HPDE6-E6E7 (cell line): ENCODE measurements around the gene MAP2K7.
"Not testable (repeated sequence)": the region's sequence is repeated elsewhere in the genome, so short reads cannot be mapped to it uniquely, and the experiment has no call there.

Experiments
- DNase-seq: peaks from one replicate; pipeline ENCODE4 v3.0.0; 2011; ENCODE audit warnings: missing footprints; ENCODE audit errors: extremely low spot score

Gene MAP2K7

DNA sequence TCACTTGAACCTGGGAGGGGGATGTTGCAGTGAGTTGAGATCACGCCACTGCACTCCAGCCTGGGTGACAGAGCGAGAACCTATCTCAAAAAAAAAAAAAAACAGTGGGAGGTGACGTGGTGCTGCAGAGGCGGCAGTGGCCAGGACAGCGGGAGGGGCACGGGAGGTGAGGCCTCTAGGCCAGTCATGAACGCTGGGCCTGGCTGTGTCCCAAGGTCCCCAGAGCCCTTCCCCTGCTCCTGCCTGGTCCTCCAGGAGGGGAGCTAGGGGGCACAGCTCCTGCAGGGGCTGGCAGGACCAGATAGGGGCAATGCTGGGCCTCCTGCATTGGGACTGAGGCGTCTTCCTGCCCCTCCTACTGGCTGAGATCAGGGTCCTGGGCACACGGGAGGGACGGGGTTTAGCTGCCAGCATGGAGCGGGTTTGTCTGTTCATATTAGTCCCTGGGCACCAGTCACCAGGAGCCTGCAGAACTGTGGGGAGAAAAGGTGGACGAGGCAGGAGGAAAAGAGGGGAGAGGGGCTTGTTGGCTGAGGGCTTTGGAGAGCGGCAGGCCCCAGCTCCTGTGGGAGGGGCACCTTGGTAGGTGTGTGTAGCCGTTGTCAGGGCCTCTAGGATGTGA lies 4.5 kb downstream of the MAP2K7 start:
- DNase-seq: no peak

DNA sequence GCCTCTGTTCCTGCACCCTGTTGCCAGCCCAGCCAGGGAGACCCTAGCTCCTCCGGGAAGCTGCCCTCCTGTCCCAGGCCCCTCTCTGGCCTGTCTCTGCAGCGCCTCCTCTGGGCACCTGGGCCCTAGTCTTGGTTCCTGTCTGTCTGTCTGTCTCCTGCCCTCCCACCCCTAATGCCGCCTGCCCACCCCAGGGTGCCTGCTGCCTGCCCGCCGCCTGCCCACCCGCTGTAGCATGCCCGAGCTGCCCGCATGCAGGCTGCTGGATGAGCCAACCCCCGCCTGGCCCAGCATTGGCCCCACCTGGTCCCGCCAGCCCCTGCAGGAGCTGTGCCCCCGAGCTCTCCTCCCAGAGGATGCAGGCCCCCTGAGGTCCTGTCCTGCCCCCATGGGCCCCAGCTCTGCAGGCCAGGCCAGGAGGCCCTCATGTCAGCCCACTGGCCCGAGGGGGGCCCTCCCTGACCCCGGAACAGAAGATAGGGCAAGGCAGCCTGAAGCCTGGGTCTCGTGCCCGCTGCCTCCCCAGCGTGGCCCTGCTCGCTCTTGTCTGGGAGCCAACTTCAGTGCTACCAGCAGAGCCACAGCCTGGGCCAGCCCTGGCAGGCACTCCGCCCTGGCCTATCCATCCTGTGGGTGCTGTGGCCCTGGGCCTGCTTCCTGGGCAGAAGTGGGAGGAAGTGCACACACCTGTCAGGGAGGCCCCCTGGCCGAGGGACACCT lies 5.2 kb downstream of the MAP2K7 start:
- no peak for DNase-seq

DNA sequence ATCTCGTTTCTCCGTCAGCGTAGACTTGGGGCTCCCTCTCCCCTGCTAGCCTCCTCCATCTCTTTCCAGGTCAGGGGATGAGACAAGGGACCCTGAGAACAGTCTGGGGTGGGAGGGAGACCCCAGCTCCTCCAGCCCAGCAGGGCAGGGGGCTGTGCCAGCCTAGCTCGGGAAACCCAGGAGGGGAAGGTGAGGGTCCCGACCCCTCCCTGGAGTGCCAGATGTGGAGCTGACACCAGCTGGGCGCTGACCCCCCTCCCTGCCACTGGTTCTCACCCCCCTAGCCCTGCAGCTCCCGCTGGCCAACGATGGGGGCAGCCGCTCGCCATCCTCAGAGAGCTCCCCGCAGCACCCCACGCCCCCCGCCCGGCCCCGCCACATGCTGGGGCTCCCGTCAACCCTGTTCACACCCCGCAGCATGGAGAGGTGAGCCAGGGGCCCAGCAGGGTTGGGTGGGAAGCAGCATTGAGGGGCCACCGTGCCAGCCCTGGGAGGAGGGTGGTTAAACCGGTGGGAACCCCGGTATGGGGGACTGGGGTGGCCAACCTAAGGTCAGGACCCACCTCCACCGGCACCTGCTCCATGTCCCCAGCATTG lies 5.9 kb downstream of the MAP2K7 start:
- no peak for DNase-seq

DNA sequence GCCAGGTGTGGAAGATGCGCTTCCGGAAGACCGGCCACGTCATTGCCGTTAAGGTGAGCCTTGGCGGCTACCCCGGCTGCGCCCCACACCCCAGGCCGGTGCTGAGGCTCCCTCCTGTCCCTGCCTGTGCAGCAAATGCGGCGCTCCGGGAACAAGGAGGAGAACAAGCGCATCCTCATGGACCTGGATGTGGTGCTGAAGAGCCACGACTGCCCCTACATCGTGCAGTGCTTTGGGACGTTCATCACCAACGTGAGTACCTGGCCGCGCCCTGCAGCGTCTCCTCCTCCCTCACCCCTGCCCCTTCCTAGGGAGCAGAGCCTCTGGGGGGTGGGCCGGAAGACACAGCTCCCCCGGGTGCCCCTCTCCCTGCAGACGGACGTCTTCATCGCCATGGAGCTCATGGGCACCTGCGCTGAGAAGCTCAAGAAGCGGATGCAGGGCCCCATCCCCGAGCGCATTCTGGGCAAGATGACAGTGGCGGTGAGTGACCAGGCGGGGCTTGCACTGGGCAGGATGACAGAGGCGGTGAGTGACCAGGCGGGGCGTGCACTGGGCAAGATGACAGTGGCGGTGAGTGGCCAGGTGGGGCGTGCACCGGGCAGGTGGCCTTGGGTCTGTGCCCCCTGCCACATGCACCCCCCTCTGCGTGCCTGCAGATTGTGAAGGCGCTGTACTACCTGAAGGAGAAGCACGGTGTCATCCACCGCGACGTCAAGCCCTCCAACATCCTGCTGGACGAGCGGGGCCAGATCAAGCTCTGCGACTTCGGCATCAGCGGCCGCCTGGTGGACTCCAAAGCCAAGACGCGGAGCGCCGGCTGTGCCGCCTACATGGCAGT lies 6.9 kb downstream of the MAP2K7 start:
- no peak for DNase-seq

DNA sequence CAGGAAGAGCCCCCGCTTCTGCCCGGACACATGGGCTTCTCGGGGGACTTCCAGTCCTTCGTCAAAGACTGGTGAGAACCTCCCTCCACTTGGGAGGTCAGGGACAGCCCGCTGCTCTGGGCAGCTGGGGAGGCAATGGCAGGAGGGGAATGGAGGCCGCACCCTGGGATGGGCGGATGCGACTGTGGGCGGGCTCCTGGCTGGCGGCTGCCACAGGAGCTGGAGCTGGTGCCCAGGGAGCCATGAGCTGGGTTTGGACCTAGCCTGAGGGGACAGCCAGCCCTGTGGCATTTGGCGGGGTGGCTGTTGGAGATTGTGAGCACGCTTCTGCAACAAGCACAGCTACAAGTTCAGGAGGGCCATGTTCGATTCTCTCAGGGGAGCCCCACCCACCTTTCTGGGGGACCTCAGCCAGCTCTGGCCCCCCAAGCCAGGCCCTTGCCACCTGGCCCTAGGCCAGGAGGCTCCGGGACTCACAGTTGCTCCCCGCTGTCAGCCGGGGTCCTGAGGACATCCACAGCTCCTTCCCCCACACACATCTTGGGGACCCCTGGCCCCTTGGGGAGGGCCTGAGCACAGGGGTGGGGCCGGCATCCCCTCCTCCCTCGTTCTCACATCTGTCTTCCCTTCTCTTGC lies 7.9 kb downstream of the MAP2K7 start:
- DNase-seq: no peak

DNA sequence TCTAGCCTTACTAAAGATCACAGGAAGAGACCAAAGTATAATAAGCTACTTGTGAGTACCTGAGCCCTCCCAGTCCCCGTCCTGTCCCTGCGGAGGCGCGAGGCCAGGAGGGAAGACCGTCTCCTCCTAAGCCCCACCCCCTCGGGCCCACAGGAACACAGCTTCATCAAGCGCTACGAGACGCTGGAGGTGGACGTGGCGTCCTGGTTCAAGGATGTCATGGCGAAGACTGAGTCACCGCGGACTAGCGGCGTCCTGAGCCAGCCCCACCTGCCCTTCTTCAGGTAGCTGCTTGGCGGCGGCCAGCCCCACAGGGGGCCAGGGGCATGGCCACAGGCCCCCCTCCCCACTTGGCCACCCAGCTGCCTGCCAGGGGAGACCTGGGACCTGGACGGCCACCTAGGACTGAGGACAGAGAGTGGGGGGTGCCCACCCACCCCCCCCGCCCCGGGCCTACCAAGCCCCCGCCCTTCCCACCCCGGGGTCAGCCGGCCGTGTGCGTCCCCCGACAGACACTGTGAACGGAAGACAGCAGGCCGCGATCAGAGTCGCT lies 8.5 kb downstream of the MAP2K7 start:
- DNase-seq: no peak

DNA sequence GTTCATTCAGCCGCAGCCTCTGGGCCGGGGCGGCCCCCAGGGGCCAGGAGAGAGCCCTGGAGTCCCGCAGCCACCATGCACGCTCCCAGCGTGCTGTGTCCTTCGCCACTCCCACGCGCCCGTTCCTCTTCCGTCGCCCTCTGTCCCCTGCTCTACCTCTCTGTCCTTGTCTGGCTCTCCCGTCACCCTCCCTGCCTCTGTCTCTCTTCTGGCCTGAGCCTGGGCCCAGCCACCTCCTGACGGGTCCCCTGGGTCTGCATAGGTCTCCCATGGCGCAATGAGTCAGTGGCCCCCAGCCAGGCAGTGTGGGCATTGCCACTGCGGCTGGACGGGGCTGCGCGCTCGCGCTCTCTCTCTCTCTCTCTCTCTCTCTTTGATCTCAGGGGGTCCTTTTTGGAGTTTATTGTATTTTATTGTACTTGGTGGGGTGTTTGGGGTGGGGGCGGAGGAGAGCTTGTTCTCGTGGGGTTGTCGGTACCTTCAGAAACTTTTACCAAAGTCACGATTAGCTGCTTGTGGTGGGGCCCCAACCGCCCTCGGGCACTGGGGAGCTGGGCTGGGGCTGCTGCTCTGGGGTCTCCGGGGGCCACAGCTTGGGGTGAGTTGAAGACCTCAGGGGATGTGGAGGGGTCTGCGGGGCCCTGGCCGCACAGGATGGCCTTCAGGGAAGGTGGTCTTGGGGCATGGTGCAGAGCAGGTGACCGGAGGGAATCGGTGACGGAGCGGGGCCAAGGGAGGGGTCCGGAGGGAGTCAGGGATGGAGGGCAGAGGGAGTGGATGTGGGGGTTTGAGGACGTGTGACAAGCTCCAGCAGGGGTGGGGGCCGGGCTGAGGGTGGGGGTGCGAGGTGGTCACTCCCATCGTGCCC lies 9.3 kb downstream of the MAP2K7 start:
- no peak for DNase-seq

DNA sequence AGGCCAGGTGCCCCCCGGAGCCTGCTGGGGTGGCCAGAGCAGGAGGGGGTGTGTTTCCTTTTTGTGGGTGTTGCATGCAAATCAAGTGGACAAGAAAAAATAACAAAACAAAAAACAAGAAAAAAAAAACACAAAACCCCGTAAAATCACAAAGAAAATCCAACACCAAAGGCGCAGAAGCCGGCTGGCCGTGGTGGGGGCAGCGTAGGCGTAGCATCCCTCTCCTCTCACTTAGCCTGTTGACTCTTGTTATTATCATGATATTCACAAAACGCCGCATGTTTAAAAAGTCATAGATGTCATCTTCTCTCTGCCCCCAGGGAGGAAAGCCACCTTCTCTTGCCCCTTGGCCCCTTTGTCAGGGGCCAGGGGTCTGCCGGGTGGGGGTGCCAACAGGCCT lies 10.0 kb downstream of the MAP2K7 start:
- DNase-seq: no peak

DNA sequence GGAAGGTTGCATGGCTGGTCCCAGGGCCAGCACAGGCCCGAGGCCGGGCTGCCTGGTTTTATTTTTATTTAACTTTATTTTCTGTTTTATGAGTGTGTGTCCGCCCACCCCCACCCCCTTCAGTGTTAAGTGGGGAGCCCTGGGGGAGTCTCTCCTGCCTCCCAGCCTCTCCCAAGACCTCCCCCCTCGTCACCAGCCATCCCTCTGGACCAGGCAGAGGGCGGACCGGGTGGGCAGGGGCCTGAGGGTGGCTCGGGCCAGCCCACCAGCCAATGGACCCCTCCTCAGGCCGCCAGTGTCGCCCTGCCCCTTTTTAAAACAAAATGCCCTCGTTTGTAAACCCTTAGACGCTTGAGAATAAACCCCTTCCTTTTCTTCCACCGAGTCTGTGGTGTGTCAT lies 10.4 kb downstream of the MAP2K7 start:
- no peak for DNase-seq

DNA sequence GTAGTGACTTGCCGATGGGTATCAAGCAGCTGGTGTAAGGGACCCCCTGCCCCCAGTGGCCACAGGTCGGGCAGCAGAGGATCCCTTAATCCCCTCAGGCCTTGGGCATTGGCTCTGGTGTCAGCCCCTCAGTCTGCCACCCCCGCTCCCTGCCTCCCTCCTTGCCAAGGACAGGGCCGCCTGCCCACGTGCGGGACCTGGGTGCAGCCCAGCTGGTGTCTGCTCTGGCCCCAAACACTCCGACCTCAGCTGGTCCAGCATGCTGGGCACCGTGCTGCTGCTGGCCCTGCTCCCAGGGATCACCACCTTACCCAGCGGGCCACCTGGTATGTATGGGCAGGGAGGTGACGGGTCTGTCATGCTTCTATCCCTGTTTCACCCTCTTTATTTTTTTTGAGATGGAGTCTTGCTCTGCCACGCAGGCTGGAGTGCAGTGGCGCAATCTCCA lies 10.9 kb downstream of the MAP2K7 start, which contains the start of gene TGFBR3L:
TSS of gene TGFBR3L (plus strand) at position 233 of the 448 bp plus-strand sequence.
- no peak for DNase-seq

DNA sequence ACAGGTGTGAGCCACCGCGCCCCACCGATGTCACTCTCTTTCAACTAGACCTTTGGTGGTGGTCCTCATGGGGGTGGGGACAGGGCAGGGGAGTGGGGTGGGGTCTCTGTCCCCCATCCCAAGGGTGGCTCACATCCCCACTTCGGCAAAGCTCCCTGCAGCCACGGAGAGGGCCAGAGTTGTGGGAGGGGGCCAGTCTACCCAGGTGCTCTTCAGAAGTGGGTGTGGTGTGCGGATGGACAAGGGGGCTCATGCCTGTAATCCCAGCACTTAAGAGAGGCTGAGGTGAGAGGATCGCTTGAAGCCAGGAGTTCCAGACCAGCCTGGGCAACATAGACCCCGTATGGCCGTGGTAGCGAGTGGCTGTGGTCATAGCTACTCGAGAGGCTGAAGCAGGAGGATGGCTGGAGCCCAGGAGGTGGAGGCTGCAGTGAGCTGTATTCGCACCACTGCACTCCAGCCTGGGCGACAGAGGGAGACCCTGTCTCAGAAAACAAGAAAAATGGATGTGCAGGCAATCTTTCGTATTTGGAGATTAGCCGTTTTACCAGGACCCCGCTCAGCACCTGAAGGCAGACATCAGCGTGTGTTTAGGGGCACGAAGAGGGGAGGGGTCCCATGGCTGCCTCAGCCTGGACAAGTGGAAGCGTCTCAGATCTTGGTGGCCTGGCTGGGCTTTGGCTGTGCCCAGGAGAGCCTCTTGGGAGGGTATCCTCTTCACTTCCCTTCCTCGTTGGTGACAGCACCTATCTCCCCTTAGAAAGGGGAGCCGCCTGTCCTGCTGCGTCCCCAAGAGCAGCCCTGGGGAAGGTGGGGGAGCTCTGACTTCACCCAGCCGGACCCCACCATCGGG lies 11.8 kb downstream of the MAP2K7 start:
- no peak for DNase-seq

DNA sequence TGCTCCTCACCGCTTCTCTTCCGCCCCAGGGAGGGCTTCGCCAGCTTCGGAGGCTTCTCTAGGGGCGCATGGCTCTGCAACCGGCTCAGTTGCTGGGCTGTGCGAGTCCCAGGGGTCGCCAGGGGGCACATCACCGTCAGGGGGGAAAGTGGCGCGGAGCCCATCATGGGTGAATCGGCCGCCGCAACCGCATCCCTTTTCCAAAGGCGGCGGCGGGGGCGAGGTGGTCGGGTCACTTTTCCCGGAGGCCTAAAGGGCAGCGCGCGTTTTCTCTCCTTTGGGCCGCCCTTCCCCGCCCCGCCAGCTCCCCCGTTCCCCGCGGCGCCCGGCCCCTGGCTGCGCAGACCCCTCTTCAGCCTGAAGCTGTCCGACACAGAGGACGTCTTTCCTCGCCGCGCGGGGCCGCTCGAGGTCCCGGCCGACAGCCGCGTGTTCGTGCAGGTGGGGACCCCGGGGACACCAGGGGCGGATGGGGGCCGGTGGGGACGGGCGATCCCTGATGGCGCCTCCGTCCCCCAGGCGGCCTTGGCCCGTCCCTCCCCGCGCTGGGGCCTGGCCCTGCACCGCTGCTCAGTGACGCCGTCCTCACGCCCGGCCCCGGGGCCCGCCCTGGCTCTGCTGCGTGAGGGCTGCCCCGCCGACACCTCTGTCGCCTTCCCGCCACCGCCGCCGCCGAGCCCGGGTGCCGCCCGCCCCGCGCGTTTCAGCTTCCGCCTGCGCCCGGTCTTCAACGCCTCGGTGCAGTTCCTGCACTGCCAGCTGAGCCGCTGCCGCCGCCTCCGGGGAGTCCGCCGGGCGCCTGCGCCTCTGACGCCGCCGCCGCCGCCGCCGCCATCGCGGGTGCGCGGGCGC lies 12.7 kb downstream of the MAP2K7 start:
- DNase-seq: no peak

DNA sequence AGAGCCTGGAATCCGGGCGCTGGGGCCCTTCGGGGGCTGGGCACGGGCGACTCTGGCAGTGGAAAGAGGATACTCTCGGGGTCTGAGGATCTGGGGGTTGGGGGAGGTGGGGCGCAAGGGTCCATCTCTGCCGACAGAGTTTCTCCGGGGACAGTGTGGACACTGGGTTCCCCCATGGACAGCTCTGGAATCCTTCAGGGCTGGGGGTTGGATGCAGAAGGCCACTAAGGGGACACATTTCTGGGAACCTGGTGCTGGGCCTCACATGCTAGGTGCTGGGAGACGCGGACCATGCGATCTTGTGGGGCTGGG lies 13.2 kb downstream of the MAP2K7 start:
- no peak for DNase-seq

DNA sequence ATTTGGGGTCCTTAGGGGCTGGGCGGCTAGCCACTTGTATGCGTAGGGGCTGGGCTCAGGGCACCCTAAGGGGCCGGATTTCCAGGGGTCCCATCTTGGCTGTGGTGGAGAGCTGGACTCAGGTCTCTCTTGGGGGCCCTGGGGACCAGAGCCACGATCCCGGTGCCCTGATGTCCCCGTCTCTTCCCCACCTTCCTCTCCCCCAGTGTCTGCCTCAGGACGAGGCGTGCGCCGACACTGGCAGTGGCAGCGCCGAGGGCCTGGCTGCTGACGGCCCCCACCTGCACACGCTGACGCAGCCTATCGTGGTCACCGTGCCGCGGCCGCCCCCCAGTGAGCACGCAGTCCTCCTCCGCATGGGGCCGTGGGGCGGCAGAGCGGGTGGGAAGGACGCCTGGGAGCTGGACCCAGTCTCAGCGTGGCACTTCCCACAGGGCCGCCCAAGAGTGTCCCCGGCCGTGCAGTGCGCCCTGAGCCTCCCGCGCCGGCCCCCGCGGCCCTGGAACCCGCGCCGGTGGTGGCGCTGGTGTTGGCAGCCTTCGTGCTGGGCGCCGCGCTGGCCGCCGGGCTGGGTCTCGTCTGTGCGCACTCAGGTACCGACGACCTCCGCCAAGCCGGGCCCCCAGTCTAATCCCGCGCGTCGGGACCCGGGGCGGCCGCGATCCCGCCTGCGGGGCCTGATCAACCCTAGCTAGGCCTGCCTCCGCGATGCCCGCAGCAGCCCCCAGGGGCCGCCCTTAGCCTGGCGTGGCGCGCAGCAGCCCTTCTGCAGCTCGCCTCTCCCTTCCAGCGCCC lies 13.8 kb downstream of the MAP2K7 start:
- no peak for DNase-seq

DNA sequence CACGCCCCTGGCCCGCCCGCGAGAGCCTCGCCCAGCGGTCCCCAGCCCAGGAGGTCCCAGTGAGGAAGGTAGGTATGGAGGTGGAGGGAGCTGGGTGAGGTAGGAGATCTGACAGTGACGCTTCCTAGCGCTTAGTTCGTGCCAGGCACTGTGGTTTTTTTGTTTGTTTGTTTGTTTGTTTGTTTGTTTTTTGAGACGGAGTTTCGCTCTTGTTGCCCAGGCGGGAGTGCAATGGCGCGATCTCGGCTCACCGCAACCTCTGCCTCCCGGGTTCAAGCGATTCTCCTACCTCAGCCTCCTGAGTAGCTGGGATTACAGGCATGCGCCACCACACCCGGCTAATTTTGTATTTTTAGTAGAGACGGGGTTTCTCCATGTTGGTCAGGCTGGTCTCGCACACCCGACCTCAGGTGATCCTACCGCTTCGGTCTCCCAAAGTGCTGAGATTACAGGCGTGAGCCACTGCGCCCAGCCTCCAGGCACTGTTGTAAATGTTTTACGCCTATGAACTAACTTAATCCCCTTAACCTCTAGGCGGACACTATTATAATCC lies 14.5 kb downstream of the MAP2K7 start:
- not testable (repeated sequence) for DNase-seq

DNA sequence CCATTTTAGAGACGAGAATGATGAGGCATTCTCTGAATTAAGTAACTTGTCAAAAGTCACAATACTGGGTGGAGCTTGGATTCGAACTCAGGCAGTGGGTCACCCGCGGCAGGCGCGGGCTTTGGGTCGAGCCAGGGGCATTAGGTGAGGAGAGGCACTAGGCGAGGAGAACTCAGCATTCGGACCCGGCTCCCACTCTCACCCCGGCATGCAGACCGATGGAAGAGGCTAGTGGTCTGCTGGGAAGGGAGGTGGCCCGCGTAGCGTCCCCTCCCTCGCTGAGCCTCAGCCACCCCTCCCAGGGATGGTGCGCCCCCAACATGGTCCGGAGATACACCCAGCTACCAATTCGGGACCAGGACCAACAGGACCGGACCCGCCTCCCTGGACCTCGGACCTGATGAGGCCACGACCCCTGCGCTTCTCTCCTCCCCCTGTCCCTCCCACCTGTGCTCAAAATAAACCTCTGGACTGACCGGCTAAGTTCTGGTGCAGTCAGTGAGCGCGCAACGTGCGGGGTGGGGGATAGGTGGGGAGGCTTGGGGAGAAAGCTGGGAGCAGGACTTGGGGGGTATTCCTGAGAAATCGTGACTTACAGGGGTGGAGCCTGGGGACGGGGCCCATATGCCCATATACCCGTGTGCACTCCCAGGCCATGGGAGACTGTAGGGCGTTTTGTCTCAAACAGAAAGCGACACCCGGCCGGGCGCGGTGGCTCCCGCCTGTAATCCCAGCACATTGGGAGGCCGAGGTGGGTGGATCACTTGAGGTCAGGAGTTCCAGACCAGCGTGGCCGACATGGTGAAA lies 15.1 kb downstream of the MAP2K7 start:
- no peak for DNase-seq
